Measurements from ENCODE around the gene CA5A.
"Not testable (repeated sequence)": the region's sequence is repeated elsewhere in the genome, so short reads cannot be mapped to it uniquely, and the experiment has no call there.

The CA5A gene

DNA sequence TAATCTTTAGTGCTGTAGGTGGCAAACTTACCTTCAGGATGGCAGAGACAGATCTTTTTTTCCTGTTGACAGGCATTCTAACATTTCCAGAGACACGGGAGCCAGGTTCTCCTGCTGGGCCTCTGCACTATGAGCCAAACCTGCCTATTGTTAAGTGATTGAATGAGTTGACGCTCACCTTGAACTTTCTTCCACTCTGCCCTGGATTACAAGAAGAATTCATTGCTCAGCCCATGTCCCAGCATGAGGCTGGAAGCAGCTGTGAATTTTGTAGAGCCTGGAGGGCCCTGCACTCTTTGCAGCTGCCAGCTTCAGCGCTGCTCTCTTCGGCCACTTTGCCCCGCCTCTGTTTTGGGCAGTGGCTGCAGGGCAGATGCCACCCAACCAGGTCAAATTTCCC is 57.6 kb downstream of the CA5A start:
- H3K4me3 ChIP-seq (ENCODE audit: control insufficient read depth, low read depth, low read length): no peak overlapping the region
- DNase-seq (ENCODE audit: low read depth): no peak
- TF ChIP-seq, protein P1, sequence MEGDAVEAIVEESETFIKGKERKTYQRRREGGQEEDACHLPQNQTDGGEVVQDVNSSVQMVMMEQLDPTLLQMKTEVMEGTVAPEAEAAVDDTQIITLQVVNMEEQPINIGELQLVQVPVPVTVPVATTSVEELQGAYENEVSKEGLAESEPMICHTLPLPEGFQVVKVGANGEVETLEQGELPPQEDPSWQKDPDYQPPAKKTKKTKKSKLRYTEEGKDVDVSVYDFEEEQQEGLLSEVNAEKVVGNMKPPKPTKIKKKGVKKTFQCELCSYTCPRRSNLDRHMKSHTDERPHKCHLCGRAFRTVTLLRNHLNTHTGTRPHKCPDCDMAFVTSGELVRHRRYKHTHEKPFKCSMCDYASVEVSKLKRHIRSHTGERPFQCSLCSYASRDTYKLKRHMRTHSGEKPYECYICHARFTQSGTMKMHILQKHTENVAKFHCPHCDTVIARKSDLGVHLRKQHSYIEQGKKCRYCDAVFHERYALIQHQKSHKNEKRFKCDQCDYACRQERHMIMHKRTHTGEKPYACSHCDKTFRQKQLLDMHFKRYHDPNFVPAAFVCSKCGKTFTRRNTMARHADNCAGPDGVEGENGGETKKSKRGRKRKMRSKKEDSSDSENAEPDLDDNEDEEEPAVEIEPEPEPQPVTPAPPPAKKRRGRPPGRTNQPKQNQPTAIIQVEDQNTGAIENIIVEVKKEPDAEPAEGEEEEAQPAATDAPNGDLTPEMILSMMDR (conservative IDR thresholded peaks at IDR 0.05; ENCODE audit: control insufficient read depth, insufficient read depth, low read depth, low read length): no peak

DNA sequence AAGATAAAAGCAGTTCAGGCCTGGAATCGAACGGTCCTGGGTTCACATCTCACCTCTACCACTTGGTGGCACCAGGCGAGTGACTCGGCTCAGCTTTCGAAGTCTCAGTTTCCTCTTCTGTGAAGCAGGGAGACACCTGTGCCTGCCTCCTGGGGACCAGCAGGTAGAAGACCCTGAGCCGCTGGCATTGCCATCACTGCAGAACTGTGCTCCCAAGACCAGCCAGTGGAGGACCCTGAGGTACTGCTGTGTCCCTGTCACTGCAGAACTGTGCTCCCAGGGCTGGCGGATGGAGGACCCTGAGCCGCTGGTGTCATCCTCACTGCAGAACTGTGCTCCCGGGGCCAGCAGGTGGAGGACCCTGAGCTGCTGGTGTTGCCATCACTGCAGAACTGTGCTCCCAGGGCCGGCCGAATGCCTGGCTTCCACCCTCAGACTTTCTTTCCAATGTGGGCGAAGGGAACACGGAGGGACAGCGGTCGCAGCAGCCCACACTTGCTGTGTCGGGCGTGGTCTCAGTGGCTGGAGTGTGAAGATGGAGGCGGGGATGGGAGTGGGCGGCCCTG is 58.3 kb downstream of the CA5A start:
- DNase-seq (ENCODE audit: low read depth): no peak
- TF ChIP-seq, protein P1 (conservative IDR thresholded peaks at IDR 0.05; ENCODE audit: control insufficient read depth, insufficient read depth, low read depth, low read length): peak; percentile 18
- no peak overlapping the region for H3K4me3 ChIP-seq (ENCODE audit: control insufficient read depth, low read depth, low read length)

DNA sequence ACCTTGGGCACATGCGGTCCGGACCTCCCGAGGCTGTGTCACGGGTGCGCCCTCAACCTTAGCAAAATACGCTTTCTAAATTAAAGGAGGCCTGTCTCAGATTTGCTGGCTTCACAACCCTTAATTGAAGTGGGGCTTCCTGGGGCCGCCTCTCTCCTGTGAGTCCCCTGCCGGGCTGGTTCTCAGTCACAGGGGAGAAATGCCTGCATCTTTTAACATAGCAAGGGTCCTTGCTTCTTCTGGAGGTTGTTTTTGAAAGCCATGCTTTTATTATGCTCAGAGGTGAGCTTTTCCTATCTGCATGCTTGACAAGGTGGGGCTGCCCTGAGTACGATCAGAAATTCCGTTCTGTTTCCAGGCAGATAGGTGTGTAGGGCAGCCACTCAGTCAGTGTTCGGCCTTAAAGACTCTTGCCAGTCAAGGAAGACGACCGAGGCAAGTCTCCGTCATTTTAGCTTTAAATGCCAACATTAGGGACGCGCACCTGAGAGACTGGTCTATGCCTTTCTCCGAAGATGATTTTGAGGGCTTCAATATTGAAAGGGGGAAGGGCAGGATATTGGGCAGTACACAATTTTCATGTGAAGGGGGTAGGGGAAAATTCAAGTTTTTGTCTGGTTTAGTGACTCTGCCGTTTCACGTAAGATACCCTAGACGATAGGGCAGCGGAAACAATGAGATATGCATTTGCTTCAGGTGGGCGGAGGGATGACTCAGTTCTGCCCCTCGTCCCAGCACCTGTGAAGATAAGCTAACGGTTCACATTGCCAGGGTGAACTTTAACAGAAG is 61.5 kb downstream of the CA5A start:
- TF ChIP-seq, protein P1 (conservative IDR thresholded peaks at IDR 0.05; ENCODE audit: control insufficient read depth, insufficient read depth, low read depth, low read length): no peak
- DNase-seq (ENCODE audit: low read depth): no peak
- H3K4me3 ChIP-seq (ENCODE audit: control insufficient read depth, low read depth, low read length): no peak overlapping the region

DNA sequence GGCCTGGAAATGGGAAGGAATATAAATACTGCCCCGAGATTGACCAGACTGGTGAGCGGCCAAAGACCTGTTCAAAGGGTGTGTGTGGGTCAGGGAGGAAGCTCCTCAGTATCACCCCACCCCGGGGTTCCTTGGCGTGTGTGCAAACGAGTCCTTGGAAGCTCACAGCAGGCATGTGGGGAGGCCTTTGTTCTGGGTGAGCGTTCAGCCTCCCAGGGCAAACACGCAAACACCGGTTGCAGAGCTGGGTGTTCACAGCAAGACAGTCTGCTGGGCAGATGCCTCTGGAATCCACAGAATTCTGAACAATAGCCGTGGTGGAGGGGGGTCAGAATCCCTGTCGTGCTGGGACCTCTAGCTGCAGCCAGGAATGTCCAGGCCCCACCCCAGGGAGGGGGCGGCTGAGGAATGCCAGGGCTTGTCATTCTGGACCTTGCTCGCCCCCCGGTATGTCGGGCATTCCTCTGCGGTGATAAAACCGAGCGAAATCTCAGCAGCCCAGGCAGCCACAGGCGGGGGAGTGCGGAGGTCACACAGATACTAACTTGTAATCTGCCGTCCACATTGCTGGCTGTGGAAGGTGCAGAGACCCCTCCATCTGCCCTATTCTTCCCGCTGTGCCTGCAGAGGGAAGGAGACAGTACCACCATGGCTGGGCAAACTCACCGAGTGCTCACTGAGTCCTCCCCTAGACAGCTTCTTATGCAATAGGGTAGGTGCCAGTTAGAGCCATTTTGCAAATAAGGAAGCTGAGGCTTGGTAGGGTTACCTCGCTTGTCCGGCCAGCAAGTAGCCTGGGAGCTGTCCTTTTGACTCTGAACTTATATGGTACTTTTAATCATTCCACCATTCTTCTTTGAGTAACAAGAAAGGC is 65.7 kb downstream of the CA5A start:
- H3K4me3 ChIP-seq (ENCODE audit: control insufficient read depth, low read depth, low read length); DNase-seq (ENCODE audit: low read depth): not testable (repeated sequence)

DNA sequence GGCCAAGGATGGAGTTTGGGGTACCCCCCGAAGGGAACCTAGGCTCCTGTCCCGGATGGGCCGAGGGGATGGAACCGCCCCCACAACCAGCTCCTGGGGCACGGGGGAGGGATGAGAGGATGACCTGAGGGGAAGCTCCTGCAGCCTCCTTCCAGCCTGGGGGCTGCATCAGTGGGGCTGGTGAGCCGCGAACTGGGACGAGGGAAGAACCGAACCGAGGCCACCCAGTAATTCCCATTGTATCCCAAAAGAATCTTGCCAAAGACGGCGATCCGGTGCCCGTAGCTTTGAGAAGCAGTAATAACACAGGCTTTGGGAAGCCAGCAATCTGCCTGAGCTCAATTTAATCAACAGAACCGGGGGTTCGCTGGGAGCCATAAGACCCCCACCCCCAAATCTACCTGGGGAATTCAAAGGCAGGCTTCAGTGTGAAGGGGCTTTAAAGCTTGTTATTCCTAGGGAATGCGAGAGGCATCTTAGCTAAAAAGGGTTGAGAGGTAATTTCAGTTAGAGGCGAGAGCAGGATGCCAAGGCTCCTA is 66.4 kb downstream of the CA5A start:
- DNase-seq (ENCODE audit: low read depth); H3K4me3 ChIP-seq (ENCODE audit: control insufficient read depth, low read depth, low read length): not testable (repeated sequence)

DNA sequence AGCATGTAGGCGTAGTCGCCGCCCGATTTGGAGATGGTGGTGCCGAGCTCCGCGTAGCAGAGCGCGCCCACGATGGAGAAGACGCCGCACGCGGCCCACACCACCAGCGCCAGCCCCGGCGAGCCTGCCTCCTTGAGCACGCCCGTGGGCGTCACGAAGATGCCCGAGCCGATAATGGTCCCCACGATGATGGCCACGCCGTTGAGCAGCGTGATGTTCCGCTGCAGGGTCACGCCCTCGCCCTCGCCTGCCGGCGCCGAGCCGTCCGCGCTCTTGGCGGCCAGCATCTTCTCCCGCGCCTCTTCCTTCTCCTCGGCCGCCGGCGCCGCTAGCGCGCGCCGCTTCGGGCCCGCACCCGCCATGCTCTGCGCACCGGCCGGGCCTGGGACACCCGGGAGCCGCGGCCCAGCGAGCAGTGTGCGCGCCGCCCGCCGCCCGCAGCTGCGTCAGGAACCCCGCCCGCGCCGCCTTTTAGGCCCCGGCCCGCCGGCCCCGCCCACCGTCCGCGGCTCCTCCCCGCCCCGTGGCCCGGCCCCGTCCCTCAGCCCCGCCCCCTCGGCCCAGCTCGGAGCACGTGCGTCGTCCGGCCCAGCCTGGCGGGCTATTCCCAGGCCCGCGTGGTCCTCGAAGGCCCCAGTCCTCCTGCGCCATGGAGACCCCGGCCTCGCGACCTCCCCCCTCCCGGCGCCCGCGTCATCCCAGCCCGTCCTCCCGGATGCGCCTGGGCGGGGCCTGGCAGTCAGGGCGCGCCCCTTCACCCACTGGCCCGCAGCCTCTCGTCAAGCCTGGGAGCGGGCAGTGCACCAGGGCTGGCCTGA is 67.1 kb downstream of the CA5A start, which contains the start of gene SLC7A5:
Gene SLC7A5 (minus strand): TSS at position 447 of the 818 bp plus-strand sequence. CDS start 85 bp downstream, at position 362.
- peak within 1 kb of the TSS; percentile 60 for H3K4me3 ChIP-seq (ENCODE audit: control insufficient read depth, low read depth, low read length)
- DNase-seq (ENCODE audit: low read depth): peak; percentile 66

DNA sequence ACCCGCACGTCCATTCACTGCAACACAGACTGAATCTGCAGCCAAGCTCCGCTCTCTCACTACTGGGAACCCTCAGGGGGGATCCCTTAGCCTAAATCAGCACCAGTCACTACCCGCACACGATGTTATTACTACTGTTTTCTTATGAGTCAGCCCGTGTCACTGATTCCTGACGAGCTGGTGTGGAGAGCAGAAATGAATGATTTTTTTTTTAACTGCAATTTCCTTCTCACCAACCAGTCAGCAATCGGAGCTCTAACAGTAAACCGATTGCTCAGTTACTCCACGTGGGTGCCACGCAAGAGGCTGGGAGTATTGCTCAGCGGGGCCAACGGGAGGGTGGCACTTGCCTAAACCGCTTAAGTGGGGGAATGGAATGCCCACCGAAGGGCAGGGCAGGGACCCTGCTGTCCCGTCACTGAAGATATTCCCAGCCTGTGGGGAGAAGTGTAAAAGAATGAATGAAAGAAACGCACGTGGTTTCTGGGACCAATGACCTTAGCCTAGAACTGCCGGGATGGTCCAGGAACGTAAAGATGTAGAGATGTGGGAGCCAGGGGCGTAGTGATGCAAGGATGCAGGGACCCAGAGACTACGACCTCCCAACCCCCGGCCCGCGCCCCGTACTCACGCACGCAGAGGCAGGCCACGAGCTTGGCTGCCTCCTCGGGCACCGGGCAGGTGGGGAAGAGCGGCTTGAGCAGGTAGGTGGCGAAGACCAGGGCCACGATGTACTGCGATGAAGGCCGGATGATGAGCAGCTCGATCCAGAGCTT is 67.9 kb downstream of the CA5A start:
- DNase-seq (ENCODE audit: low read depth): peak; percentile 96
- H3K4me3 ChIP-seq (ENCODE audit: control insufficient read depth, low read depth, low read length): peak overlapping the region; percentile 60

DNA sequence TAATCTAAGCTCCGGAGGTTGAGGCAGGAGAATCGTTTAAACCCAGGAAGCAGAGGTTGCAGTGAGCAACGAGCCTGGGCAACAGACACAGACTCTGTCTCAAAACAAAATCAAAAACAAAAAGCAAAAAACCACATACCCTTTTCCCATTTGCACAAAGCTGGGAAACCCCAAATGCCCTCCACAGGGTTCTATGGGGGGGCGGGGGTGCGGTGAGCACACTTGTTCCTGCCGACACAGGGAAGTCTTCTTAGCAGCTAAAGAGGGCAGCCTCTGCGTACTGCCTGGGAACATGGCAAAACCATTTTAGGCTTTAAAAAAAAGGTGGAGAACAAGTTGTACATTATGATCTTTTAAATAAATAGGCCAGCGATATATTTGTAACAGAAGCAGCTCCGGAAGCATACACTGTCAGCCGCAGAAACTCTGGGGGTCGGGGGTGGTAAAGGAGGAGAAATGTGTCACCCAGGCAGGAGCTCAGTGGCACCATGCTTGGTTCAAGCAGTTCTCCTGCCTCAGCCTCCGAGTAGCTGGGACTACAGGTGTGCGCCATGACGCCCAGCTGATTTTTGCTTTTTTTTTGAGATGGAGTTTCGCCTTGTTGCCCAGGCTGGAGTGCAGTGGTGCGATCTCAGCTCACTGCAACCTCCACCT is 70.3 kb downstream of the CA5A start:
- DNase-seq (ENCODE audit: low read depth); H3K4me3 ChIP-seq (ENCODE audit: control insufficient read depth, low read depth, low read length): not testable (repeated sequence)

All from fibroblast of mammary gland (primary cell).